GM19193 (cell line): Measurements from ENCODE around the gene B3GNT2.

Experiments used
- POLR2A ChIP-seq: IDR thresholded peaks from 4 replicates; pipeline ENCODE4 v1.6.1; 2011; ENCODE audit not compliant: insufficient read depth, insufficient read length; ENCODE audit errors: extremely low read depth

B3GNT2 gene

GRCh38 chr2:62195421-62196277, at the start of gene B3GNT2:
TSS of gene B3GNT2 (plus strand) at chr2:62196115. CDS start at chr2:62222221, 26,106 bp downstream.
- TF ChIP-seq POLR2A: peak; percentile 92

- TF ChIP-seq POLR2A: no peak
Observed at GRCh38 chr2:62147610-62148301, 48.2 kb upstream of the B3GNT2 start.

- no peak for TF ChIP-seq POLR2A
Observed at GRCh38 chr2:62149708-62150107, 46.2 kb upstream of the B3GNT2 start.

GRCh38 chr2:62150597-62151305, 45.2 kb upstream of the B3GNT2 start:
- TF ChIP-seq POLR2A: no peak

GRCh38 chr2:62151306-62151638, 44.6 kb upstream of the B3GNT2 start:
- no peak for TF ChIP-seq POLR2A

- no peak for TF ChIP-seq POLR2A
Observed at GRCh38 chr2:62152000-62152399, 43.9 kb upstream of the B3GNT2 start.

- TF ChIP-seq POLR2A: no peak
Observed at GRCh38 chr2:62156861-62157496, 38.9 kb upstream of the B3GNT2 start.

- TF ChIP-seq POLR2A: no peak
Observed at GRCh38 chr2:62158444-62159121, 37.3 kb upstream of the B3GNT2 start.

GRCh38 chr2:62163106-62163831, 32.6 kb upstream of the B3GNT2 start:
- no peak for TF ChIP-seq POLR2A

GRCh38 chr2:62163834-62164233, 32.1 kb upstream of the B3GNT2 start:
- no peak for TF ChIP-seq POLR2A

- TF ChIP-seq POLR2A: no peak
Observed at GRCh38 chr2:62175728-62176127, 20.2 kb upstream of the B3GNT2 start.

GRCh38 chr2:62176801-62177200, 19.1 kb upstream of the B3GNT2 start:
- TF ChIP-seq POLR2A: no peak

- no peak for TF ChIP-seq POLR2A
Observed at GRCh38 chr2:62177392-62178049, 18.4 kb upstream of the B3GNT2 start.
